GM19397 (cell line): ENCODE data around the gene MYO6.
"Not testable (repeated sequence)": the region's sequence is repeated elsewhere in the genome, so short reads cannot be mapped to it uniquely, and the experiment has no call there.

Experiments
- ATAC-seq: cut with Tn5 transposase; IDR thresholded peaks from one replicate; pipeline ENCODE4 v1.9.1; 2021; ENCODE audit warnings: mild to moderate bottlenecking, moderate library complexity; ENCODE audit not compliant: unreplicated experiment

Gene MYO6

DNA sequence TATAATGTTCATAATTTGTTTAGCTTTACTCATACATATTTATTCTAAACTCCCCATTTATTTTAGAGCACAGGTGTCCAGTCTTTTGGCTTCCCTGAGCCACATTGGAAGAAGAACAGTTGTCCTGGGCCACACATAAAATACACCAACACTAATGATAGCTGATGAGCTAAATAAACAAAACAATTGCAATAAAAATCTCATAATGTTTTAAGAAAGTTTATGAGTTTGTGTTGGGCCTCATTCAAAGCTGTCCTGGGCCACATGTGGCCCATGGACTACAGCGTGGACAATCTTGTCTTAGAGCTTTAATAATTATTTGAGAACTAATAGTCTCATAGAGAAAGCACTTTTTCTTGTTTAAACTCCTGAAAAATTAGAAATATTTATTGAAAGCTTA, 131.3 kb downstream of the MYO6 start:
- ATAC-seq: no peak

- no peak for ATAC-seq
Observed at GRCh38 chr6:75882734-75883133, 133.7 kb downstream of the MYO6 start.

DNA sequence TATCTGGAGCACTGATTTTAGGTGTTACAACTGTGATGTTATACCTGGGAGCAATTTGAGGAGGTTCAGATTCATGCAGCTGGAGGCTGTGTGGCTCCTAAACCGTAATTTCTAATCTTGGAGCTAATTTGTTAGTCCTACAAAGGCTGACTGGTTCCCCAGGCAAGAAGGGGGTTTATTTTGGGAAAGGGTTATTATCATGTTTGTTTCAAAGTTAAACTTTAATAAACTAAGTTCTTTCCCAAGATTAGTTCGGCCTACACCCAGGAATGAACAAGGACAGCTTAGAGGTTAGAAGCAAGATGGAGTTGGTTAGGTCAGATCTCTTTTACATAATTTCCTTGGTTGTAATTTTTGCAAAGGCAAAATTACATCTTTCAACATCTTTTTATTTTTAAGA, 135.8 kb downstream of the MYO6 start:
- ATAC-seq: no peak

GRCh38 chr6:75892384-75892783, 143.3 kb downstream of the MYO6 start:
- no peak for ATAC-seq

DNA sequence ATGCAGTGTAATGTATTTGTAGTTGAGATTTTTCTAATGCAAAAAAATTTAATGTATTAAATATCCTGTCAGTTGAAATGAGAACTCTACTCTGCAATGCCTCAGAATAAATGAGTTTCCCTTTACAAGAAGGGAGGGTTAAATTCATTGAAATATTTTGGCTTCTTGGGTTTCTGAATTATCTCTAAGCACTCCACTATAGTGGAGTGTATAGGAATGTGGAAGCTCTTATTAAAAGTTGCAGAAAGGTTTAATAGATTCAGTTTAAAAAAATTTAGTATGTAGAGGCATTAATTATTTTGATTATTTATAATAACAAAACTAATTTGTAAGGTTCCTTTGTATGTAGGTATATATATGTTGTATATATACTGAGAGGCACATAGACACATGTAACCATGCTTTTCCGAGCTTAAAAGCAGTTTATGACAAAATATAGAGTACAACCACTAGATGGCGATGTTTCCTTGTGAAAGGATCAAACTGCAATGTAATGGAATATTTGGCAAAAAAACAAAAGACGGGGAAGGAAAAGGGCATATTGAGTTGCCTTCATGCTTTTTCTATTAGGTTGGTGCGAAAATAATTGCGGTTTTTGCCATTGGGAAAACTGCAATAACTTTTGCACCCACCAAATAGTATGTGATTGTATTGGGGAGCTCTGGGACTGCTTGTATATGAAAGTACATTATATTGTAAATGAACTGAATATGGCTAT, 144.2 kb downstream of the MYO6 start:
- peak; percentile 67 for ATAC-seq

DNA sequence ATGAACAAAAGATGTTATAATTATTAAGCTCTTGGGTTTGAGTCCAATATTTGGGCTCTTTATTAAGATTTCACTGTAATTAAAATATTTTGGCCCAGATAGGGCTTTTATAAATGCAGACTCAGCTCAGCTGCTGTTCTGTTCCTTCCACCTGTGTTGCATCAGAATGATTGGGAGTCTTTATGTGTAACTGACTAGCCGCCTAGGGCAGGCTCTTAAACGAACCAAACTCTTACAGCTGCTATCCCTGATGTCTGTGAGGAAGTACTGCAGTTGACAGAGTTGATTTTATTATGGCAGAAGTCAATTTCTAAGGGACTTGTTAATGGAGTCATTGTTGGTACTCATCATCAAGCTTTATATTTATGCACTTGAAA, 144.7 kb downstream of the MYO6 start:
- no peak for ATAC-seq

GRCh38 chr6:75896526-75896925, 147.5 kb downstream of the MYO6 start:
- no peak for ATAC-seq

- not testable (repeated sequence) for ATAC-seq
Observed at GRCh38 chr6:75900216-75900615, 151.2 kb downstream of the MYO6 start.

DNA sequence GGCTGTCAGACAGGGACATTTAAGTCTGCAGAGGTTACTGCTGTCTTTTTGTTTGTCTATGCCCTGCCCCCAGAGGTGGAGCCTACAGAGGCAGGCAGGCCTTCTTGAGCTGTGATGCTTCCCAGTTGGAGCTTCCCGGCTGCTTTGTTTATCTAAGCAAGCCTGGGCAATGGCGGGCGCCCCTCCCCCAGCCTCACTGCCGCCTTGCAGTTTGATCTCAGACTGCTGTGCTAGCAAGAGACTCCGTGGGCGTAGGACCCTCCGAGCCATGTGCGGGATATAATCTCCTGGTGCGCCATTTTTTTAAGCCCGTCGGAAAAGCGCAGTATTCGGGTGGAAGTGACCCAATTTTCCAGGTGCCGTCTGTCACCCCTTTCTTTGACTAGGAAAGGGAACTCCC, 156.1 kb downstream of the MYO6 start:
- not testable (repeated sequence) for ATAC-seq

- ATAC-seq: no peak
Observed at GRCh38 chr6:75906871-75907270, 157.8 kb downstream of the MYO6 start.

- no peak for ATAC-seq
Observed at GRCh38 chr6:75907444-75907843, 158.4 kb downstream of the MYO6 start.

DNA sequence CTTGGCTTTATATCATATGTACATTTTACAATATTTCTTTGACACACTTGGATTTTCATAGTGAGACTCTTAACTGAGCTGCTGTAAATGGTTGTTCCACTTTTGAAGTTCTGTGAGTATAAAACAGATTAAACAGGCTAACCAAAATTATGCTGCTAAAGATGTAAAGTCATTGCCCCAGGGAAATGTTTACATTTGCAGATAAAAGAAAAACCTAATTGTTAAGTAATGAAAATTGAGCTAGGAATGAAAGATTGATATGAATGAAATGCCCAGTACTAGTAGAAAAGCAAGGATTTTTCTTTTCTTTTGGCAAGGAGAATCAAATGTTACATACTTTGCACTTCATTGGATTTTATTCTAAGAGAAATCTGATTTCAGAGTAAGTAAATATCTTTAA, 164.0 kb downstream of the MYO6 start:
- no peak for ATAC-seq

DNA sequence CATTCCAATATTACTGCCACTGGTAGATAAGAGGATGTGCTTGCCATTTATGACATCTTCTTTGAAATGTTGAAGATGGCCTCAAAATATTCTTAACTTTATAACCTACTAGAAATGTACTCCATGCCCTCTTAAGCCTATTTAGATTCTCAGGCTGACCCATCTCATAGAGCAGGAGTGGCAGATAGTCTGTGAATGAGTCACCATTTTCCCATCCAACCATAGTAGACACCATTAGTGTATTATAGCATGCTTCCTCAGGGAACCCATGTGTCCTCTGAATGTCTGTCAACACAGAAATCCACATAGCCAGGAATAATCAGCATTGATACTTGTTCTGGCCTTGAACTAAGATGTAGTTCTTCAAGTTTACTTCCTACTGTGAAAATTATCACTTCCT, 173.2 kb downstream of the MYO6 start:
- no peak for ATAC-seq

DNA sequence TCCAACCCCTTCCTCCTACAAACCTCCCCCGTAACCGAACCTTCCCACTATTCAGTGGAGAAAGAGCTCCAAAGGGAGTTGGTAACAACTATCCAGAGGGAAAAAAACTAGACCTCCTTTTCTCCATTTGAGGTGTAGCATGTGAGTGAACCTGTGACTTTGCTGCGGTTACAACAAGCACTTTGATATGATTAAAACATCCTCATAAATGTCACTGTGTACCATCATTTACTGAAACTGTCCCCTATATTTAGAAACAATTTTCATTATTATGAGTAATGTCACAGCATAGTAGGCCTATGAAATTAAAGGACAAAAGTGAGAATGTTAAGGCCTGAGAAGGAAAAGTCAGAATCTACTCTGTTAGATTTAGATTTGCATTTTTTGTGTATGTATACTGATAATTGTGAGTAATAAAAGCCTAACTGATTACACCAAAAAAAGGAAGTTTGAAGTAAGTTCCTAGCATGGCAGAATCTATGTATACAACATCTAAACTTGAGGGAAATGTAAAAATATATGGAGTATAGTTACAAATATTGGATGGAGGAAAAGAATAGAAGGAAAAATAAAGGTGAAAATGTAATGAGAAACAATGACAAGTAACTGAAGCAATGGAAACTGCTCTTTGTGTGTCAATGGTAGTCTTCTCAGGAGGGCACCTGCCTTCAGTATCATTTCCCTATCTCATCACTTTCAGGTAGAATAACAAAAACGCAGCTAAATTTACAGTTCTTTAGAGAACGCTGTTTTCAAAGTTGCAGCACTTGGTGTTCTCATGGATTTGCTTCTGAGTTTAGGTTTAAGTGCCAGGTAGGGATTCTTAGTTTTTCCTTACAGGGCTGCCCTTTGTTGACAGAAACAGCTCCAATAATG, 177.5 kb downstream of the MYO6 start:
- ATAC-seq: no peak

DNA sequence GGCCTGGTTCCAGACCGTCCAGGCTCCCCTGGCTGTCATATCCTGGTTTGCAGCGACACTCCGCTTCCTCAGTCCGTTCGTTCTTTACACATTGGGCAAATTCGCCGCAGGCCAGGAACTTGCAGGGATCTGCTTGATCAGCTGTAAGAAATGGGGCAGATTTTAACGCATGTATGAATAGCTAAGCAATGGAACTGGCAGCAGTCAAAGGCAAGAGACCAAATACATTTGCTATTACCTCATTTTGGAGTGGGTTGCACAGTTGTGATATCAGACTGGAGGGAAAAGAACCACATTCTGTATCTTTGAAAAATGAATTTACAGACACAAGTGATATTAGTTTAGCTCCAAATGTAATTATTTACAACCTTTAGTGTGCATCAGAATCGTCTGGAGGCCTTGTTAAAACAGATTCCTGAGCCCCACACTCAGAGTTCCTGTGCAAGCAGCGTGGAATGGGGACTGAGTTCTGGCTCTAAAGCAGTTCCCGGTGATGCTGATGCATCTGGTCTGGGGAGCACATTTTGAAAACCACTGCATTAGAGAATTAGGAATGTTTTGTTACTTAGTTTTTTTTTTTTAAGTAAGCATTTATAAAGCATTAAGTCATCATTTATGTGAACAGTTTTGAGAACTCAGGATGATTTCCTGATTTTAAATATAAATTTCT, 182.1 kb downstream of the MYO6 start:
- ATAC-seq: no peak

GRCh38 chr6:75932067-75932466, 183.0 kb downstream of the MYO6 start:
- ATAC-seq: no peak

DNA sequence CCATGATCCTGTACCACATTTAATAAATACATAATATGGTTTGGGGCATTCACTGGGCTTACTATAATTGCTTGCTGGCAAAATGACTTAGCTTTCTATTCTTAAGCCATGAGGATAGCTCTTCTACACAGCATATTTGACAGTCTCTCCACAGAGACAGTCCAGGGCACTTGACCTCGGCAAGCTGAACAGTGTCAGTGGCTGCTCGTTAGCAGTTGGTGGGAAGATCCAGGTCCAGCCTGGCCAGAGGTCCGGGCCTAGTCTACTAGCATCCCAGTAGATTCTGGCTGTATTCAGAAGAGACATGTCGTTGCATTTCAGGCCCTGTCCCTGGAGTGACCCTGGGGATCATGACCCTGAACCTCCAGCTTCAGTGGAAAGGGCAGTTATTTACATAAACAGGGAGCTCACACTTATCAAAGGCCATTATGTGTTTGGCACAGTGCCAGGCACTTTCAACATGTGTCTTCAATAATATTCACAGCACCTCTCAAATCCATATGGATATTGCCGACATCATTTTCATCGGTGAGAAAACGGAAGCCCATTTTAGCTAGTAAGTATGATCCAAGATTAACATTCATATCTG, 184.4 kb downstream of the MYO6 start:
- no peak for ATAC-seq

- ATAC-seq: peak; percentile 84
Observed at GRCh38 chr6:75934643-75935472, 185.8 kb downstream of the MYO6 start.

DNA sequence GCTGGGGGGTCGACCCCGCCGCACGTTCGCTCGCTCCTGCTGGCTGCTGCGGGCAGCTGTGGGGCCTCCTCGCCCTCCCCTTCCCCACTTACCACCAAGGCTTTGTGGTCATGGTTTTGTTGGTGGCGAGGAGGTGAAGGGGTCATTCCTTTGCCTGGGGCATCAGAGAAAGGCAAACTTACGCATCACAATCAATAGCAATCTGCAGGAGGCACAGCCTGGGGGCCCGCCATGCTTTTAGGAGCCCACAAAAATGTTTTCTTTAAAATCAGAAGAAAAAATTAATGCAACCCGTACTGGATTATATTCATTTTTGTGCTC, 186.4 kb downstream of the MYO6 start:
- peak; percentile 21 for ATAC-seq

DNA sequence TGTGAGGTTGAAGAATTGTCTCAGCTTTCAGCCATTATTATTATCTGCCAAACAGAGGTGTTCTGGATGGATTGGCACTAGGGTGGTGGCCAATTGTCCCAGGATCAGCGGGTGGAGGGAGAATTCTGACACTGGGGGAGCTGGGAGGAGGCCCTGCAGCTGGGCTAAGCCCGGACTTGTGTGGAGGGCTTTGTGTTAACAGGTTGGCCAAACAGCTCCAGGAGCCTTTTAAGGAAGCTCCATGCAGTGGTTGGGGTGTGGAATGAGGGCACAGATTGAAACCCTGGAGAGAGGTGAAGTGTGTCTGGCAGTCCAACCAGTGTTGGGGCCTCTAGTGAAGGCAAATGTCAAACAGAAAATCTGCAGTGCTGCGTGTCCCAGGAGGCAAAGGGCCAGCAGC, 187.6 kb downstream of the MYO6 start:
- no peak for ATAC-seq

DNA sequence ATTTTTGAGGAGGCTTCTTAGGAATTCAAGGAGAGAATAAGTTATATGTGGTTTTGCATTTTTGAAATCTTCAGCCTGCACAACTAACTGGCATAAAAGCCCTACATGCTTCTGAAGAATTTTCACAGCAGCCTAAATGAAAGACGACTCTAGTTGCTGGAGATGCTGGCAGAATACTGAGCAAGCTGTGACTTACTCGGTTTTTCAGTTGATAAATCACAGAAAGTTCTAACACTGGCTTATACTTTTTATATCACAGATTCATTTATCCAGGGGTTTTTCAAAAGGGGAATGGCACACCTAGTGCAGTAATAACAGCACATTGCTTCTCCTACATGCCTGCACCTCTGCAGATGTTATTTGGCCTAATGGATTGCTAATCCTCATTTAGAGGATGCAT, 188.8 kb downstream of the MYO6 start:
- no peak for ATAC-seq
